ENCODE data around the gene FXYD3. TPM values are rescaled to one million over a fixed set of nuclear protein-coding genes. Genes with fewer than 3 reads are reported as not detected.

Gene FXYD3
- polyA plus RNA-seq, 1 of the 3 experiments (the other 2 are of a cell fraction), result not detected

- no peak for DNase-seq
- Histone ChIP-seq H3K4me3 (ENCODE audit: low read depth in 2 of 2, low read length in 1 of 2) (no peak overlapping the region), H3K36me3 (replicated peaks in 1 of 2; ENCODE audit: control insufficient read depth in 1 of 2, insufficient read depth in 2 of 2, low read length in 1 of 2) (no peaks in the 10 kb centered on the region), H4K20me1 (ENCODE audit: insufficient read depth) (no peaks in the 10 kb centered on the region), H3K9me3 (no peaks in the 10 kb centered on the region), H3K9me2 (no peaks in the 10 kb centered on the region), H3F3A (replicated peaks; ENCODE audit: insufficient read depth) (peaks cover 6% of the 10 kb centered on the region), H3K4me1 (ENCODE audit: control insufficient read depth in 1 of 2, insufficient read depth in 2 of 2, low read depth in 1 of 2, low read length in 1 of 2) (peaks cover 0 to 17% of the 10 kb centered on the region in 2 experiments; a peak in 2 of 4 replicates), H3K27me3 (ENCODE audit: insufficient read depth) (peaks cover 16% of the 10 kb centered on the region; the same call in 1 of the 2 replicates), H3K9ac (no peak overlapping the region), H2AFZ (ENCODE audit: low read depth) (no peak overlapping the region), H3K27ac (ENCODE audit: low read depth in 2 of 2, low read length in 1 of 2) (no peak overlapping the region), H3K4me2 (no peak overlapping the region), H3K79me2 (ENCODE audit: insufficient read depth) (no peaks in the 10 kb centered on the region)
- ChIA-PET POLR2A (no interaction called here), CTCF (interaction anchor here (0.7 to 5.4 kb wide), 10 partner anchors 8 to 92 kb away, joined by 3 to 66 read pairs (median 16); partner anchors contain the start of gene FXYD3)
- whole genome bisulfite sequencing (ENCODE audit: low lambda C conversion rate), result 62% methylated on average over 9 of the region's 9 CpGs
- TF ChIP-seq PBX3 (IDR thresholded peaks at IDR 0.05) (no peak), RXRA (IDR thresholded peaks at IDR 0.05; ENCODE audit: borderline replicate concordance, low read depth) (no peak), TCF12 (IDR thresholded peaks at IDR 0.05) (no peak), SIN3A (IDR thresholded peaks at IDR 0.05; ENCODE audit: borderline replicate concordance, low read depth, low read length) (no peak), EZH2phosphoT487 (IDR thresholded peaks at IDR 0.05; ENCODE audit: borderline replicate concordance, low read depth) (no peak), GABPA (IDR thresholded peaks at IDR 0.05; ENCODE audit: low read depth) (no peak), MEF2A (IDR thresholded peaks at IDR 0.05; ENCODE audit: borderline replicate concordance, low read depth) (no peak), MAX (IDR thresholded peaks at IDR 0.05; ENCODE audit: low read depth) (no peak), FOSL2 (IDR thresholded peaks at IDR 0.05; ENCODE audit: borderline replicate concordance, low read depth) (no peak), RAD21 (IDR thresholded peaks at IDR 0.05; ENCODE audit: low read length) (no peak), USF1 (IDR thresholded peaks at IDR 0.05; ENCODE audit: borderline replicate concordance, low read depth) (no peak), GATA2 (CRISPR knock-in tag; IDR thresholded peaks at IDR 0.05) (no peak), SMC3 (IDR thresholded peaks at IDR 0.05; ENCODE audit: low read depth, low read length) (no peak), EP300 (IDR thresholded peaks at IDR 0.05; ENCODE audit: borderline replicate concordance in 1 of 2, low read depth in 1 of 2, low read length in 1 of 2) (no peak), CHD2 (IDR thresholded peaks at IDR 0.05; ENCODE audit: low read length, partially characterized antibody) (no peak), TAF1 (IDR thresholded peaks at IDR 0.05; ENCODE audit: borderline replicate concordance, low read depth, low read length) (no peak), MXI1 (IDR thresholded peaks at IDR 0.05; ENCODE audit: low read depth, low read length) (no peak), ZBTB33 (IDR thresholded peaks at IDR 0.05; ENCODE audit: borderline replicate concordance, low read depth) (no peak), NRF1 (IDR thresholded peaks at IDR 0.05; ENCODE audit: low read depth, low read length) (no peak)
These were observed 21.5 kb downstream of the FXYD3 start for GRCh38 chr19:35136977-35137702.

Measured in SK-N-SH (cell line).